HK-2 (cell line): ENCODE results near the gene GLG1.
"Not testable (repeated sequence)": the region's sequence is repeated elsewhere in the genome, so short reads cannot be mapped to it uniquely, and the experiment has no call there.

ENCODE experiments used
- DNase-seq: peaks from one replicate; pipeline ENCODE4 v3.0.0-alpha.2; 2018; ENCODE audit not compliant: unreplicated experiment

The GLG1 gene

GRCh38 chr16:74575175-74575806 lies 31.6 kb downstream of the GLG1 start:
- DNase-seq: no peak

GRCh38 chr16:74574146-74574545 lies 32.8 kb downstream of the GLG1 start:
- DNase-seq: no peak

GRCh38 chr16:74573622-74574021 lies 33.3 kb downstream of the GLG1 start:
- no peak for DNase-seq

GRCh38 chr16:74570412-74571301 lies 36.3 kb downstream of the GLG1 start:
- DNase-seq: no peak

- no peak for DNase-seq
Observed at GRCh38 chr16:74568961-74569631, 37.8 kb downstream of the GLG1 start.

- no peak for DNase-seq
Observed at GRCh38 chr16:74567901-74568300, 39.0 kb downstream of the GLG1 start.

- no peak for DNase-seq
Observed at GRCh38 chr16:74565378-74565777, 41.5 kb downstream of the GLG1 start.

GRCh38 chr16:74564451-74564984 lies 42.4 kb downstream of the GLG1 start:
- DNase-seq: no peak

- DNase-seq: peak; percentile 49
Observed at GRCh38 chr16:74563828-74564263, 43.1 kb downstream of the GLG1 start.

- DNase-seq: no peak
Observed at GRCh38 chr16:74562117-74562516, 44.8 kb downstream of the GLG1 start.

GRCh38 chr16:74561626-74562025 lies 45.3 kb downstream of the GLG1 start:
- no peak for DNase-seq

GRCh38 chr16:74560912-74561311 lies 46.0 kb downstream of the GLG1 start:
- no peak for DNase-seq

GRCh38 chr16:74558873-74559272 lies 48.0 kb downstream of the GLG1 start:
- no peak for DNase-seq

- DNase-seq: no peak
Observed at GRCh38 chr16:74557275-74557674, 49.6 kb downstream of the GLG1 start.

- no peak for DNase-seq
Observed at GRCh38 chr16:74556375-74556922, 50.5 kb downstream of the GLG1 start.

GRCh38 chr16:74552357-74552756 lies 54.6 kb downstream of the GLG1 start:
- not testable (repeated sequence) for DNase-seq

- not testable (repeated sequence) for DNase-seq
Observed at GRCh38 chr16:74550227-74551019, 56.5 kb downstream of the GLG1 start.

- DNase-seq: not testable (repeated sequence)
Observed at GRCh38 chr16:74546112-74546511, 60.8 kb downstream of the GLG1 start.

- not testable (repeated sequence) for DNase-seq
Observed at GRCh38 chr16:74542911-74543578, 63.9 kb downstream of the GLG1 start.

- DNase-seq: not testable (repeated sequence)
Observed at GRCh38 chr16:74540663-74541062, 66.3 kb downstream of the GLG1 start.

GRCh38 chr16:74538801-74539200 lies 68.1 kb downstream of the GLG1 start:
- not testable (repeated sequence) for DNase-seq
